ENCODE results near the gene ARID1A. TPM values are rescaled to one million over a fixed set of nuclear protein-coding genes. Genes with fewer than 3 reads are reported as not detected.

ARID1A gene
- total RNA-seq, 1 donor from 2014 or later: 18.8 TPM

- Histone ChIP-seq H3K4me1 (ENCODE audit: control insufficient read depth in 3 of 3, insufficient read depth in 3 of 3, low read length in 3 of 3) (peaks cover 0 to 2% (median 0%) of the 10 kb centered on the region in 3 donors), H3K27ac (ENCODE audit: low read depth, low read length) (no peak overlapping the region), H3K9me3 (ENCODE audit: control insufficient read depth in 3 of 3, low read length in 3 of 3) (no peaks in the 10 kb centered on the region), H3K27me3 (ENCODE audit: control insufficient read depth in 3 of 3, insufficient read depth in 3 of 3, low read length in 3 of 3) (no peaks in the 10 kb centered on the region), H3K9ac (ENCODE audit: low read depth in 1 of 3, low read length in 3 of 3) (no peak overlapping the region), H3K36me3 (ENCODE audit: control insufficient read depth in 3 of 3, insufficient read depth in 3 of 3, low read length in 3 of 3) (no peaks in the 10 kb centered on the region), H3K4me3 (ENCODE audit: low read length in 3 of 3) (no peak overlapping the region)
These were observed 115.9 kb downstream of the ARID1A start for GRCh38 chr1:26811708-26812107.

GRCh38 chr1:26814377-26814776, 118.6 kb downstream of the ARID1A start:
- no peaks in the 10 kb centered on the region for H3K9me3 ChIP-seq (ENCODE audit: control insufficient read depth in 3 of 3, low read length in 3 of 3)
- no peak overlapping the region for H3K27ac ChIP-seq (ENCODE audit: low read depth, low read length)
- no peaks in the 10 kb centered on the region for H3K36me3 ChIP-seq (ENCODE audit: control insufficient read depth in 3 of 3, insufficient read depth in 3 of 3, low read length in 3 of 3)
- no peak overlapping the region for H3K9ac ChIP-seq (ENCODE audit: low read depth in 1 of 3, low read length in 3 of 3)
- peaks cover 0 to 2% (median 0%) of the 10 kb centered on the region in 3 donors for H3K4me1 ChIP-seq (ENCODE audit: control insufficient read depth in 3 of 3, insufficient read depth in 3 of 3, low read length in 3 of 3)
- H3K27me3 ChIP-seq (ENCODE audit: control insufficient read depth in 3 of 3, insufficient read depth in 3 of 3, low read length in 3 of 3): no peaks in the 10 kb centered on the region
- no peak overlapping the region for H3K4me3 ChIP-seq (ENCODE audit: low read length in 3 of 3)

GRCh38 chr1:26814893-26815292, 119.1 kb downstream of the ARID1A start:
- H3K4me3 ChIP-seq (ENCODE audit: low read length in 3 of 3): no peak overlapping the region
- no peaks in the 10 kb centered on the region for H3K27me3 ChIP-seq (ENCODE audit: control insufficient read depth in 3 of 3, insufficient read depth in 3 of 3, low read length in 3 of 3)
- no peaks in the 10 kb centered on the region for H3K9me3 ChIP-seq (ENCODE audit: control insufficient read depth in 3 of 3, low read length in 3 of 3)
- H3K4me1 ChIP-seq (ENCODE audit: control insufficient read depth in 3 of 3, insufficient read depth in 3 of 3, low read length in 3 of 3): peaks cover 0 to 2% (median 0%) of the 10 kb centered on the region in 3 donors
- no peak overlapping the region for H3K27ac ChIP-seq (ENCODE audit: low read depth, low read length)
- no peak overlapping the region for H3K9ac ChIP-seq (ENCODE audit: low read depth in 1 of 3, low read length in 3 of 3)
- H3K36me3 ChIP-seq (ENCODE audit: control insufficient read depth in 3 of 3, insufficient read depth in 3 of 3, low read length in 3 of 3): no peaks in the 10 kb centered on the region

- H3K9ac ChIP-seq (ENCODE audit: low read depth in 1 of 3, low read length in 3 of 3): no peak overlapping the region
- H3K27ac ChIP-seq (ENCODE audit: low read depth, low read length): no peak overlapping the region
- H3K9me3 ChIP-seq (ENCODE audit: control insufficient read depth in 3 of 3, low read length in 3 of 3): no peaks in the 10 kb centered on the region
- no peaks in the 10 kb centered on the region for H3K27me3 ChIP-seq (ENCODE audit: control insufficient read depth in 3 of 3, insufficient read depth in 3 of 3, low read length in 3 of 3)
- no peak overlapping the region for H3K4me3 ChIP-seq (ENCODE audit: low read length in 3 of 3)
- no peaks in the 10 kb centered on the region for H3K36me3 ChIP-seq (ENCODE audit: control insufficient read depth in 3 of 3, insufficient read depth in 3 of 3, low read length in 3 of 3)
- peaks cover 0 to under 1% (median under 1%) of the 10 kb centered on the region in 3 donors for H3K4me1 ChIP-seq (ENCODE audit: control insufficient read depth in 3 of 3, insufficient read depth in 3 of 3, low read length in 3 of 3)
These were observed 125.0 kb downstream of the ARID1A start for GRCh38 chr1:26820784-26821269.

- Histone ChIP-seq H3K36me3 (ENCODE audit: control insufficient read depth in 3 of 3, insufficient read depth in 3 of 3, low read length in 3 of 3) (no peaks in the 10 kb centered on the region), H3K9me3 (ENCODE audit: control insufficient read depth in 3 of 3, low read length in 3 of 3) (no peaks in the 10 kb centered on the region), H3K9ac (ENCODE audit: low read depth in 1 of 3, low read length in 3 of 3) (no peak overlapping the region), H3K27ac (ENCODE audit: low read depth, low read length) (no peak overlapping the region), H3K4me1 (ENCODE audit: control insufficient read depth in 3 of 3, insufficient read depth in 3 of 3, low read length in 3 of 3) (peaks cover 7 to 12% (median 10%) of the 10 kb centered on the region in 3 donors), H3K4me3 (ENCODE audit: low read length in 3 of 3) (no peak overlapping the region), H3K27me3 (ENCODE audit: control insufficient read depth in 3 of 3, insufficient read depth in 3 of 3, low read length in 3 of 3) (no peaks in the 10 kb centered on the region)
These were observed 127.1 kb downstream of the ARID1A start for GRCh38 chr1:26822737-26823395.

GRCh38 chr1:26824731-26825130, 128.9 kb downstream of the ARID1A start:
- Histone ChIP-seq H3K4me1 (ENCODE audit: control insufficient read depth in 3 of 3, insufficient read depth in 3 of 3, low read length in 3 of 3) (peaks cover 24 to 28% (median 25%) of the 10 kb centered on the region in 3 donors), H3K36me3 (ENCODE audit: control insufficient read depth in 3 of 3, insufficient read depth in 3 of 3, low read length in 3 of 3) (peaks cover 0 to 4% (median 0%) of the 10 kb centered on the region in 3 donors)

GRCh38 chr1:26826261-26827105, 130.7 kb downstream of the ARID1A start, which contains the start of gene ZDHHC18:
ZDHHC18 (plus strand) TSS chr1:26826688; CDS start chr1:26826805, 117 bp downstream.
- peak within 1 kb of the TSS; percentile 86 to 93 (median 88) for H3K4me3 ChIP-seq (ENCODE audit: low read length in 3 of 3)
- H3K27me3 ChIP-seq (ENCODE audit: control insufficient read depth in 3 of 3, insufficient read depth in 3 of 3, low read length in 3 of 3): no peaks in the 10 kb centered on the region
- H3K36me3 ChIP-seq (ENCODE audit: control insufficient read depth in 3 of 3, insufficient read depth in 3 of 3, low read length in 3 of 3): peaks cover 0 to 4% (median 4%) of the 10 kb centered on the region in 3 donors
- H3K9me3 ChIP-seq (ENCODE audit: control insufficient read depth in 3 of 3, low read length in 3 of 3): no peaks in the 10 kb centered on the region
- H3K9ac ChIP-seq (ENCODE audit: low read depth in 1 of 3, low read length in 3 of 3): peak within 1 kb of the TSS; percentile 86 to 91 (median 90)
- H3K27ac ChIP-seq (ENCODE audit: low read depth, low read length): peak within 1 kb of the TSS; percentile 75
- H3K4me1 ChIP-seq (ENCODE audit: control insufficient read depth in 3 of 3, insufficient read depth in 3 of 3, low read length in 3 of 3): peaks cover 25 to 32% (median 27%) of the 10 kb centered on the region in 3 donors

More at GRCh38 chr1:26824731-26825130, 128.9 kb downstream of the ARID1A start:
- H3K27ac ChIP-seq (ENCODE audit: low read depth, low read length): no peak overlapping the region
- no peaks in the 10 kb centered on the region for H3K27me3 ChIP-seq (ENCODE audit: control insufficient read depth in 3 of 3, insufficient read depth in 3 of 3, low read length in 3 of 3)
- H3K9ac ChIP-seq (ENCODE audit: low read depth in 1 of 3, low read length in 3 of 3): no peak overlapping the region
- no peak overlapping the region for H3K4me3 ChIP-seq (ENCODE audit: low read length in 3 of 3)
- H3K9me3 ChIP-seq (ENCODE audit: control insufficient read depth in 3 of 3, low read length in 3 of 3): no peaks in the 10 kb centered on the region

GRCh38 chr1:26827106-26827604, 131.3 kb downstream of the ARID1A start:
- H3K9ac ChIP-seq (ENCODE audit: low read depth in 1 of 3, low read length in 3 of 3): peak overlapping the region; percentile 59 to 85 (median 74)
- H3K4me1 ChIP-seq (ENCODE audit: control insufficient read depth in 3 of 3, insufficient read depth in 3 of 3, low read length in 3 of 3): peaks cover 25 to 32% (median 27%) of the 10 kb centered on the region in 3 donors
- H3K27ac ChIP-seq (ENCODE audit: low read depth, low read length): no peak overlapping the region
- H3K27me3 ChIP-seq (ENCODE audit: control insufficient read depth in 3 of 3, insufficient read depth in 3 of 3, low read length in 3 of 3): no peaks in the 10 kb centered on the region
- peak overlapping the region; percentile 67 to 93 (median 72) for H3K4me3 ChIP-seq (ENCODE audit: low read length in 3 of 3)
- H3K9me3 ChIP-seq (ENCODE audit: control insufficient read depth in 3 of 3, low read length in 3 of 3): no peaks in the 10 kb centered on the region
- peaks cover 3 to 10% (median 5%) of the 10 kb centered on the region in 3 donors for H3K36me3 ChIP-seq (ENCODE audit: control insufficient read depth in 3 of 3, insufficient read depth in 3 of 3, low read length in 3 of 3)

- H3K27ac ChIP-seq (ENCODE audit: low read depth, low read length): no peak overlapping the region
- H3K36me3 ChIP-seq (ENCODE audit: control insufficient read depth in 3 of 3, insufficient read depth in 3 of 3, low read length in 3 of 3): peaks cover 8 to 15% (median 10%) of the 10 kb centered on the region in 3 donors
- H3K9me3 ChIP-seq (ENCODE audit: control insufficient read depth in 3 of 3, low read length in 3 of 3): no peaks in the 10 kb centered on the region
- H3K4me1 ChIP-seq (ENCODE audit: control insufficient read depth in 3 of 3, insufficient read depth in 3 of 3, low read length in 3 of 3): peaks cover 25 to 32% (median 27%) of the 10 kb centered on the region in 3 donors
- peak overlapping the region; percentile 67 to 93 (median 72) for H3K4me3 ChIP-seq (ENCODE audit: low read length in 3 of 3)
- peak overlapping the region; percentile 59 to 85 (median 74) for H3K9ac ChIP-seq (ENCODE audit: low read depth in 1 of 3, low read length in 3 of 3)
- H3K27me3 ChIP-seq (ENCODE audit: control insufficient read depth in 3 of 3, insufficient read depth in 3 of 3, low read length in 3 of 3): no peaks in the 10 kb centered on the region
These were observed 131.8 kb downstream of the ARID1A start for GRCh38 chr1:26827663-26828062.

All from skeletal muscle tissue (tissue), 4 donors.